CD4-positive, alpha-beta T cell treated with Interleukin-10 for 1 hour (primary cell): Measurements from ENCODE around the gene WDR64.

ENCODE experiments used
- DNase-seq: peaks from one replicate; pipeline ENCODE4 v3.0.0-alpha.2; 2020

Gene WDR64

GRCh38 chr1:241652012-241652411, at the start of gene WDR64:
TSS of gene WDR64 (plus strand) at chr1:241652281. CDS start at chr1:241652485, 204 bp downstream.
- DNase-seq = no peak

DNA sequence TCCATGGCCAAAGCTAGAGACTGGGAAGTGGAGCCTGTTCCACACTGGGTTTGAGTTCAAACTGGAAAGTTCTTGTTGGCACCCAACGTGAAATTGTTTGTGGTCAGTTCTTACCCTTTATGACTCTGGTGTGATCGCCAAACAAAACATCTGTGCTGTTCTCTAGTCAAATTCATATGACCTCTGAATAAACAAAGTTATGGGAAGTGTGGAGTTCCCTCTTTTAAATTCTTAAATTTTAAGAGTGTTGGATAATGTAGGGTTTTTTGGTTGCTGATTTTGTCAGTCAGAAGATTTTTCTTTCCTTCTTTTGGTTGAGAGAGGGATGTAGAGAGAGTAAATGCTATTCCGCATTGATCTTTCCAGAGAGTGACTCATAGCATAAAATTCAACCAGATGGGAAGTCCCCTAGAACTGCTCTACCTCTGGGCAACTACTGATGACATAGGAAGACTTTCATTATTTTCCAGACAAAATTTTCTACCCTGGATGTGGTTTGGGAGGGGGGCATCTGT, 48.3 kb upstream of the WDR64 start:
- DNase-seq = no peak

GRCh38 chr1:241605146-241605805, 46.8 kb upstream of the WDR64 start:
- DNase-seq = no peak

DNA sequence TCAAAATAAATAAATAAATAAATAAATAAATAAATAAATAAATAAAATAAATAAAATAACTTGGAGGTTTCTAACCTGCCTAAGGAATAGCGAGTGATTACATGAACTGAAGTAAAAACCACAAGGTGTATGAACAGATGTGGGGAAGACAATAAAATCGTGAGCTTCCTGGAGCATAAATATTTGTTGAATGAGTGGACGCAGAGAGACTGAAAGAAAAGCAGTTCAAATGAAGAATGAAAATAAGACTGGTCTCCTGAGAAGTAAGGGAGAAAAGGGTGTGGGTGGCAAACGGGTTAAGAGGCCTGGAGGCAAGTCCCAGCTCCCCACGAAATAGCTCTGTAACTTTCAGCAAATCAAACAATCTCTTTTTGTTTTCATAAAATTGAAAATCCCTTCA, 45.5 kb upstream of the WDR64 start:
- DNase-seq = no peak

DNA sequence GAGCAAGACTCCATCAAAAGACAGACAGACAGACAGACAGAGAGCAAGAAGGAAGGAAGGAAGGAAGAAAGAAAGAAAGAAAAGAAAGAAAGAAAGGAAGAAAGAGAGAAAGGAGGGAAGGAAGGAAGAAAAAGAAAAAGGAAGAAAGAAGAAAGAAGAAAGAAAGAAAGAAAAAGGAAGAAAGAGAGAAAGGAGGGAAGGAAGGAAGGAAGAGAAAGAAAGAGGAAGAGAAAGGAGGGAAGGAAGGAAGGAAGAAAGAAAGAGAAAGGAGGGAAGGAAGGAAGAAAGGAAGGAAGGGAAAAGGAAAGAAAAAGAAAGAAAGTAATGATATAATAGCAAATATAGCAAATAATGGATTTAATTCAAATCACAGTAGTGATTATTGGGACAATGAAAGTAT, 44.6 kb upstream of the WDR64 start:
- no peak for DNase-seq

- DNase-seq = no peak
Observed at GRCh38 chr1:241608379-241609033, 43.6 kb upstream of the WDR64 start.

GRCh38 chr1:241610056-241610815, 41.8 kb upstream of the WDR64 start:
- DNase-seq = no peak

DNA sequence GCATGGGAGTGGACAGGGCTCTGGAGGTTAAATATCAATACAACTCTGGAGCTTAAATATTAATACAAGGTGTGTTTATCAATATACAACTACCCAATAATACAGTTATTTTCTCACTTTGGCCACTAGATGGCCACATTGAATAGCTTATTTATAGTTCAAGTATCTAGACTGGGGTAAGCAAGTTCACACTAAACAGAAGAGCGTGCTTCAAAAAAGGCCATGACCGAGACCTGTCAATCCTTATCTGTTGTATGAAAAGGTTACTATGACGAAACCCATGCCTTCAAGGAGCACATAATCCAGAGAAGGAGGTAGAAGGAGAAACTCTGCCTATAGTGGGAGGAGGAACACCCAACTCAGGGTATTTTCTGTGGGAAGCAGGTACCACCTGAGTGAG, 41.0 kb upstream of the WDR64 start:
- DNase-seq = peak; percentile 72

GRCh38 chr1:241611736-241612135, 40.3 kb upstream of the WDR64 start:
- no peak for DNase-seq

- no peak for DNase-seq
Observed at GRCh38 chr1:241612533-241613477, 39.3 kb upstream of the WDR64 start.

DNA sequence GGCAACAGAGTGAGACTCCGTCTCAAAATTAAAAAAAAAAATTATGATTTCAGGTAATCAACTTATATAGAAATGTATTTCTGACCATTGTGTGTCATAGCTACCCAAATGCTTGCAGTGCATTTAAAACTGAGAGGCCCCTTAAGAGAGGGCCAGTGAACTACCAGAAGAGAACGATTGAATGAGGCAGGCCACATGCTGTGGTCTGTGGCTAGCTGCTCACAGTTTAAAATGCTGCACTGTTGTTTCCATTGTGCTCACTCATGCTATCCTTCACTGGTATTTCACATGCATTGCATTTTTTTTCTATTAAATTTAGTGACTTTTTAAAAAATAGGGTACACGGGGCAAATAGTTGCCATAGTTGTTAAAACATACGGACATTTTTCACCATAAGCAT, 37.9 kb upstream of the WDR64 start:
- no peak for DNase-seq

- DNase-seq = no peak
Observed at GRCh38 chr1:241614572-241614971, 37.5 kb upstream of the WDR64 start.

- no peak for DNase-seq
Observed at GRCh38 chr1:241615043-241615974, 36.8 kb upstream of the WDR64 start.

GRCh38 chr1:241617426-241617825, 34.7 kb upstream of the WDR64 start:
- no peak for DNase-seq

GRCh38 chr1:241622669-241623068, 29.4 kb upstream of the WDR64 start:
- DNase-seq = no peak

DNA sequence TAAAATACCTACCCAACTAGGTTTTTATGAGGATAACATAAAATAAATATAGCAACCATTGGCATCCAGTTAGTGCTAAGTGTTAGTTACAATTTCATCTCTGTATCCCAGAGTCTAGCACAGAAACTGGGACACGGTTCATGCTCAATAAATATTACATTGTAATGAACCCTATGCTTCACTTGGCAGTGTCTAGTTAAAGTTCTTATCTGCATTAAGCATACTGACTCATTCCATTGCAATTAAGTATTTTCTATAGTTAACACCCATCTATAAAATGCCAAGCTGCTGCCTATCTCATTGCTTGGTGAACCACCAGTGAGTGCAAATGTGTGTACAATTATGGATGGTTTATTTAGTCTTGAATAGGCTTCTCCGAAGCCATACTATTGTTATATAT, 27.1 kb upstream of the WDR64 start:
- DNase-seq = no peak

- DNase-seq = peak; percentile 74
Observed at GRCh38 chr1:241627453-241628259, 24.4 kb upstream of the WDR64 start.

DNA sequence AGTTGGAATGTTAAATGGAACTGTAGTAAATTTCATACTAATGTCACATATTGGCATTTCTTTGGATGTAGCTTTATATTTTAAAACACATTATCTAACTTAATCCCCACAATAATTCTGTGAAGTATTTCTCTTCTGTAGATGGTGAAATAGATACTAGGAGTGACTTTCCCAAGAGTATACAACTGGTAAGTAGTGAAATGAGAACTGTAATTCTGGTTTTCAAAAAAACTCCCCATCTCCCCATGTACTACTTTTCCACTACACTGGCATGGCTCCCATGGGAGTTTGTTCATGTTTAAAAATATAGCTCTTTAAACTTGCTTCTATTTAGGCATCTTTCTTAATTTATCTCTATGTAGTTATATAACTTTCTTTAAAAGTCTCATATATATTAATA, 22.1 kb upstream of the WDR64 start:
- no peak for DNase-seq

GRCh38 chr1:241630476-241630875, 21.6 kb upstream of the WDR64 start:
- DNase-seq = no peak

- DNase-seq = no peak
Observed at GRCh38 chr1:241630899-241631298, 21.2 kb upstream of the WDR64 start.

GRCh38 chr1:241631674-241632073, 20.4 kb upstream of the WDR64 start:
- no peak for DNase-seq
